Fibroblast of upper back skin (primary cell): ENCODE results near the gene SOCS1.
A peak's percentile ranks its signal among the peaks of the same experiment; 100 is the strongest.
"Not testable (repeated sequence)": the region's sequence is repeated elsewhere in the genome, so short reads cannot be mapped to it uniquely, and the experiment has no call there.

ENCODE experiments used
- DNase-seq: peaks from one replicate; pipeline ENCODE4 v3.0.0-alpha.2; 2013

SOCS1 gene

GRCh38 chr16:11224096-11224893 lies 31.7 kb downstream of the SOCS1 start:
- DNase-seq, result no peak

GRCh38 chr16:11220507-11220906 lies 35.5 kb downstream of the SOCS1 start:
- DNase-seq, result not testable (repeated sequence)

- DNase-seq, result no peak
These were observed 36.8 kb downstream of the SOCS1 start for GRCh38 chr16:11219178-11219577.

GRCh38 chr16:11218604-11218962 lies 37.4 kb downstream of the SOCS1 start:
- no peak for DNase-seq

- no peak for DNase-seq
These were observed 38.1 kb downstream of the SOCS1 start for GRCh38 chr16:11217651-11218603.

- DNase-seq, result no peak
These were observed 40.0 kb downstream of the SOCS1 start for GRCh38 chr16:11215935-11216556.

- DNase-seq, result no peak
These were observed 42.2 kb downstream of the SOCS1 start for GRCh38 chr16:11213799-11214198.

- no peak for DNase-seq
These were observed 42.6 kb downstream of the SOCS1 start for GRCh38 chr16:11213373-11213772.

GRCh38 chr16:11212798-11213196 lies 43.2 kb downstream of the SOCS1 start:
- DNase-seq, result no peak

GRCh38 chr16:11211977-11212797 lies 43.8 kb downstream of the SOCS1 start:
- no peak for DNase-seq

GRCh38 chr16:11211061-11211976 lies 44.7 kb downstream of the SOCS1 start:
- DNase-seq, result no peak

GRCh38 chr16:11210260-11210659 lies 45.7 kb downstream of the SOCS1 start:
- DNase-seq, result no peak

- no peak for DNase-seq
These were observed 46.9 kb downstream of the SOCS1 start for GRCh38 chr16:11208916-11209665.

GRCh38 chr16:11207646-11208045 lies 48.4 kb downstream of the SOCS1 start:
- DNase-seq, result no peak

- DNase-seq, result peak; percentile 24
These were observed 50.0 kb downstream of the SOCS1 start for GRCh38 chr16:11205754-11206581.

GRCh38 chr16:11205065-11205699 lies 50.8 kb downstream of the SOCS1 start:
- no peak for DNase-seq

GRCh38 chr16:11204513-11205047 lies 51.4 kb downstream of the SOCS1 start:
- no peak for DNase-seq
